Activated CD4-positive, CD25-positive, alpha-beta regulatory T cell (primary cell): ENCODE measurements around the gene HNRNPA2B1.
"Not testable (repeated sequence)": the region's sequence is repeated elsewhere in the genome, so short reads cannot be mapped to it uniquely, and the experiment has no call there.

ENCODE experiments used
- DNase-seq, 4 experiments: peaks; one replicate each; lab custom pipeline; 2025; lab: John Stamatoyannopoulos, UW

The HNRNPA2B1 gene

DNA sequence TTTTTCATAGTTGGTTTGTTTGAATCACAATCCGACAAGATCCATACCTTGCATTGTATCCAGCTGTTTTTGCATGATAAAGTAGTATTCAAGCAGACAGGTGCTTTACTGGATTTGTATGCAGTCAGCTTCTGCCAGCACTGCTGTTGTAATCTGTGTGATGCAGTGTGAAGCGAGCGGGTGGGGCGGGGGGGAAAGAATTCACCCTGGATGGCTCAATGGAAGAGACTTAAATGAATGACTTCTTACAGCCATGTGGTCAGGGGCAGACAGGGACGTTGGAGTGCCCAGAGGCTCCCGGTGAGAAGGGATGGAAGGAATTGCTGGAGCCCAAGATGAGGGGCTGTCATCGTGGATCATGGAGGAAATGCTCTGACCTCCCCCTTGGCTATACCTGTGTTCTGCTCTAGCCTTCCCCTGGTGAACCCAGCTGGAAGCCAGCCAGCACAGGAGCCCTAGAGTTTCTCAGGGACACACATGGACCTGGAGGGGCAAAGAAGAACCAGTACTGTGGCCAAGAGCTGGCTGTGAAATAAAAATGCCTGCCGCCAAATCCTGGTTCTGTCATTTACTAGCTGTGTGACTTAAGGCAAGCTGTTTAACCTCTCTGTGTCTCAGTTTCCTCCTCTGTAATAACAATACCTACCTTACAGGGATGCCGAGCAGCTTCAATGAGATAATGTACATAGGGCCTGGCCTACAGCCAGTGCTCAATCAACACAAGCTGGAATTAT, 34.4 kb downstream of the HNRNPA2B1 start:
- no peak for DNase-seq

DNA sequence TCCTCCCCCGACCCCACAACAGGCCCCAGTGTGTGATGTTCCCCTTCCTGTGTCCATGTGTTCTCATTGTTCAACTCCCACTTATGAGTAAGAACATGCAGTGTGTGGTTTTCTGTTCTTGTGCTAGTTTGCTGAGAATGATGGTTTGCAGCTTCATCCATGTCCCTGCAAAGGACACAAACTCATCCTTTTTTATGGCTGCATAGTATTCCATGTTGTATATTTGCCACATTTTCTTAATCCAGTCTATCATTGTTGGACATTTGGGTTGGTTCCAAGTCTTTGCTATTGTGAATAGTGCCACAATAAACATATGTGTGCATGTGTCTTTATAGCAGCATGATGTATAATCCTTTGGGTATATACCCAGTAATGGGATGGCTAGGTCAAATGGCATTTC, 36.7 kb downstream of the HNRNPA2B1 start:
- not testable (repeated sequence) for DNase-seq

DNA sequence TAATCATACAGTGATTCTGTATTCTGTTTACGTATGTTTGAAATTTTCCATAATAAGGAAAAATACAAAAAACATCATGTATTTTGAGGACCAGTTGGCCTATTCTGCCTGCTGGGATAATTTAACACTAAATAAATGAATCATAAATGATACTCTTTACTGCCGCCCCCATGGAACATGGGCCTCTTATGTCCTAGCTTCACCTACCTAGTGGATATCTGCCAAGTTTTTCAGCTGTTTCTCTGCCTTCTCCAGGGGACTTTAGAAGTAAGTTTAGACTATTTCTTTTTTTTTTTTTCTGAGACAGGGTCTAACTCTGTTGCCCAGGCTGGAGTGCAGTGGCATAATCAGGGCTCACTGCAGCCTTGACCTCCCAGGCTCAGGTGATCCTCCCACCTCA, 38.1 kb downstream of the HNRNPA2B1 start:
- no peak for DNase-seq

DNA sequence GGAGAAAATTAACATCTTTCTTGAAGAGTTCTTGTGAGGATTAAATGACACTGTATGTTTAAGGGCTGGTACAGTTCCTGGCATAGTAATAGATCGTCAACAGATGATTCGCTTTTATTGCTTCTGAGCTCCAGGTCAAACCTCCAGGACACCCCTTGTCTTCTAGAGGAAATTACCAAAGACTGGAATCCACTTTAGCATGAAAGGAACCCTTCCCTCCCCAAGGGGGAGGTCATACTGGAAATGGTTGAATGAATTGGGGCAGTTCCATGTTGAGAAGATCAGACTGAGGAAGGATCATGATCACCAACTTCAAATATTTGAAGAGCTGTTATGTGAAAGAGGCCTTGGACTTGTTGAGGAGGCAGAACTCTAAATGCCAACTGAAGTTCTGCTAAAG, 39.6 kb downstream of the HNRNPA2B1 start:
- no peak for DNase-seq

DNA sequence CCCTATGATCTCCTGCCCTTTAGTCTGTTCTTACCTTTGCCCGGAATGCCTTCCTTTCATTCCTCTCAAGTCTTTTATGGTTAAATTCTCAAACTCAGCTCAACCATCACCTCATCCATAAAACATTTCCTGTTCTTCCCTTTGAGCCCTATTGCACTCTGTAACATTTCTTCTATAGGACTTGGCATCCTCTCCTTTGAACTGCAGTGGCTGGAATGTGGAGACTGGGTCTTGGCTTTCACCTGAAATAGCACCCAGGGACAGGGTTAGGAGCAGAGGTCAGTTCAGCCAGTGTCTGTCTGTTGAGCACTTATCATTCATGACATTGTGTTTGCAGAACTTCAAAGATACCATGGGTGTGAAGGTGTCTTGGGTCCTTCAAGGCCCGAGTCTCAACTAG, 41.3 kb downstream of the HNRNPA2B1 start:
- DNase-seq: no peak

DNA sequence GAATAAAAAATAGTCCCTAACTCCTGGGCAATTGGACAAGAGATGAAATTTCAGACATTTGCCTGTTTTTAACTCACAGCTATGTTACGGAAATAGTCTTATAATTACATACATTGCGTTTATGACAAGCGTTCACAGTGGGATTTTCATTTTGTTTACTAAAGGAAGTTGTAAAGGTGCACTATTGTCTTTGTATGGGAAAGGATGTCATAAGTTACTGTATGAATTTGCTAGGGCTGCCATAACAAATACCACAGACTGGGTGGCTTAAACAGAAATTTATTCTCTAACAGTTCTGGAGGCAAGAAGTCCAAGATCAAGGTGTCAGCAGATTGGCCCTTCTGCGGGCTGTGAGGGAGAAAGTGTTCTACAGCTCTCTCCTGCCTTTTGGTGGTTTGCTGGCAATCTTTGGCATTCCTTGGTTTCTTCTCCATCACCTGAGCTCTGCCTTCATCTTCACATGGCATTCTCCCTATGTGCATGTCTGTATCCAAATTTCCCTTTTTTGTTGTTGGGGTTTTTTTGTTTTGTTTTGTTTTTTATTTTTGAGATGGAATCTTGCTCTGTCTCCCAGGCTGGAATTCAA, 42.9 kb downstream of the HNRNPA2B1 start:
- no peak for DNase-seq

DNA sequence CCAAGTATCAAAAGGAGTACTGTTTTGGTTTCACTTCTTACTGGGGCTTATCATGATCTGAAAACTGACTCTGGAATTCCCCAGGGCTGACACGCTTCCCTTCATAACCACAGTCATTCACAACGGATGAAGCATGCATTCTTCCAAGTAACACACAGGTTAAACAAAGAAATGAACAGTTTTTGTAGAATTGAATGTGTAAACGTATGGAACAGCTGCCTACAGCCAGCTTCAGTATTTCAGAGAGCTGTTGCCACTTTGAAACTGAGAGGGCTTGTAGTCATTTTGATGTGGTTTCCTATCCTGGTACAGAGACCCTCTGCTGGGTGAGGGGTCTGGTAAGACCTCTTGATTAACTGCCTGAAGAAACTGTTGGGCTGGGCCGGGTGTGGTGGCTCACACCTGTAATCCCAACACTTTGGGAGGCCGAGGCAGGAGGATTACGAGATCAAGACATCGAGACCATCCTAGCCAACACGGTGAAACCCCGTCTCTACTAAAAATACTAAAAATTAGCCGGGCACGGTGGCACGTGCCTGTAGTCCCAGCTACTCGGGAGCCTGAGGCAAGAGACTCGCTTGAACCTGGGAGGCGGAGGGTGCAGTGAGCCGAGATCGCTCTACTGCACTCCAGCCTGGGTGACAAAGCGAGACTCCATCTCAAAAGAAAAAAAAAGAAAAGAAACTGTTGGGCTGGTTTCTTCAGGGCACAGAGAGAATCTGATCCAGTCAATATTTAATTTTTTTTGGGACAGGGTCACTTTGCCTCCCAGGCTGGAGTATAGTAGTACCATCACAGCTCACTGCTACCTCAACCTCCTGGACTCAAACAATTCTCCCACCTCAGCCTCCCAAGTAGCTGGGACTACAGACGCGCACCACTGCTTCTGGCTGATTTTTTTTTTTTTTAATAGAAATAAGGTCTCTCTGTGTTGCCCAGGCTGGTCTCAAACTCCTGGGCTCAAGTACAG, 43.8 kb downstream of the HNRNPA2B1 start:
- DNase-seq: peak in 1 of 4 experiments; percentile 19

DNA sequence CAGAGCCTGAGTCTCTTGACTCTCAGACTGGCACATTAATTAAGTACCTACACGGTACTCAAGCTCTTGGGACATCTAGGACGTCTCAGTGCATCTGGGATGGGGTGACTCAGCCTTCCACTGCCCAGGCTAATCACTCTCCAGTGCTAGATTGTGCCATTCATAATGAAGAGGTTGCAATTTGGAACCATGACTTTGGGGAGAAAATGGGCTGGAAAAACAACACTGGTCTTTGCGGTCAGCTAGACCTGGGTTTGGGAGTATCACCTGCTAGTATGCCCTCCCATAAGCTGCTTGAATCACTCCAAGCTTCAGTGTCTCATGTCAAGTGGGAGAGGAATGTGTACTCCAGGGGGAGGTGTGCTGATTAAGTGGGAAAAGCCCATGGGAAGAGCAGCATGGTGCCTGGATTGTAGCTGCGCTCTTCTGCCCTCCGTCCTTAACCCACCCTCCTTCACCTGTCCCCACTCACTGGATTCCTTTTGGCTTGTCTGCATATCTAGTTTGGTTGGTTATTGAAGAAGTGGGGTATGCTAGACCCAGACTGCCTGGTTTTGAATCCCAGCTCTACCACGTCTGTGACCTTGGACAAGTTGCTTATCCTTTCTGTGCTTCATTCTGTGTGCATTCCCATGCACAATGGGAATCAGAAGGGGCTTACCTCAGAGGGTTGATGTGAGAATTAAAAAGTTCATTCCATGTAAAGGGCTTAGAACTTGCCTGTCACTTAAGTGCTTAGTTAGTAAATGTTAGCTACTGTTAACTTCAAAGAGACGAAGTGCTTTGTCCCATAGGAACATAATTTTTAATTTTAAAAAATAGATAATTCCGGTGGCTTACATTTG, 44.8 kb downstream of the HNRNPA2B1 start:
- no peak for DNase-seq

DNA sequence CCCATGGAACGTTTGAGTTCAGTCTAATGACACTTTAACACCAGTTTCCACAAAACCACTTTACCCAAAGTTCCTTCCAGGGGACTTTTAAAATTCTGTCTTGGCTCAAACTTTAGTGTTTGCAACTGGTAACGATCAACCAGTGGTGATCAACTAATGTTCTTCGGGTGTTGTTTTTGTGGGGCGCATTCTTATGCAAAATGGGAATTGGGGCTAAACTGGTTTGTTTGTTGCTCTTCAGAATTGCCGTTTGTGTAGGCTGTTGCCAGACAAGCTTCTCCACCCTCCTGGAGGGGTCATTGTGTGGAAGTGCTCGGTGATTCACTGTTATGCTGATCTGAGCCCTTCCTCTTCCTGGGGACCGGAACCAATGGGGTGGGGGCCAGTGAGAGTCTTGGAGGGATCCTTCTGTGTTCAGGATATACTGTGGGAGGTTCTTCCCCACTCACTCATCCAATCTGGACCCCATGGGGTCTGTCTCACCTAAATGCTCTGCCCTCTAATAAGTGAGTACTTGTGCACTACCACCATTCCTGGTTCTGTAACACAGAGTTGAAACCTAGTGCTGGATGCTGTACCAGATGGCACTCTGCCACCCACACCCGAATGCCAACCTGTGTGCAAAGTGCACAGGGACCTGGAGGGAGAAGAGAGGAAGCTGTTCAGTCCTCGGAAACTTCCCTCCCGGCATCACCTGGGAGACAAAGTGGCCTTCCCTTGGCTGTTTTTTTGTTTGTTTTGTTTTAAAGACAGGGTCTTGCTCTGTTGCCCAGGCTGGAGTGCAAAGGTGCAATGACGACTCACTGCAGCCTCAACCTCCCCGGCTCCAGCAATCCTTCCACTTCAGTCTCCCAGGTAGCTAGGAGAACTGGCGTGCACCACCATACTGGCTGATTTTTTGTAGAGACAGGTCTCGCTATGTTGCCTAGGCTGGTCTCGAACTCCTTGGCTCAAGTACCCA, 46.4 kb downstream of the HNRNPA2B1 start:
- no peak for DNase-seq

DNA sequence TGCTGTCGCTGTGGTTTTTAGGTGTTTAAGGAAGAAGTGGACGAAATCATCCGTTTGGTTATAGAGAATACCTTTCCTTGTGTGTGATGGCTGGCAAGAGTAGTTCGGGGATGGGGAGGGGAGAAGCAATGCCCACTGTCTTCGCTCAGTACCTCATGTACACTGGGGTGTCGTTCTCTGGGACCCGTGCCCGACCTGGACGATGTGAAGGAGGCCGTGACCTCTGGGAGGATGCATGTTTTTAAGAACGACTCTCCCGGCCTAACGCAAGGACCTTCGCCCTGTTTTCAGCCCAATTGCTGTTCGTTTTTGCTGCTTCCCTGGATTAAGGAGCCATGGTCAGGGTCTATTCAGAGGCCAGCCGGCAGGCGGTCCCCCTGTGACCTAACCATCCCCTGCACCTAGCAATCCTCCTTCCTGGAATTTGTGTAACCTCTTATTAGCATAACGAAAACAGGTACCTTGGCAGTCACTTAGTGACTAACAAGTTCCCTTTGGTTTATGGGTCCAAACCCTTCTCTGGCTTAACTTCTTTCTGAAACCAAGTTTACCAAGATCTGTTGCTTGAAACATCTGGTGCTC, 47.2 kb downstream of the HNRNPA2B1 start:
- DNase-seq: no peak

DNA sequence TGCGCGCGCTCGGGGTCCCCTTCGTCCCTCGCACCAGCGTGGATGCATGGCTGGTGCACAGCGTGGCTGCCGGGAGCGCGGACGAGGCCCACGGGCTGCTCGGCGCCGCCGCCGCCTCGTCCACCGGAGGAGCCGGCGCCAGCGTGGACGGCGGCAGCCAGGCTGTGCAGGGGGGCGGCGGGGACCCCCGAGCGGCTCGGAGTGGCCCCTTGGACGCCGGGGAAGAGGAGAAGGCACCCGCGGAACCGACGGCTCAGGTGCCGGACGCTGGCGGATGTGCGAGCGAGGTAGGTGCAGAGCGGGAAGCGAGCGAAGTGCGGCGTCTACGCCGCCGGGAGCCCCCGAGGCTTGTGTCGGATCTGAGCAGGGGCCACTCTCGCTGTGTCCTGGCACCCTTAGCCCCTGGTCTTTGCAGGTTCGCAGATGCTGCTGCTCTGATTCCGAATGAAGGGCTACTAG, 47.7 kb downstream of the HNRNPA2B1 start:
- DNase-seq: peak in 1 of 4 experiments; percentile 24

DNA sequence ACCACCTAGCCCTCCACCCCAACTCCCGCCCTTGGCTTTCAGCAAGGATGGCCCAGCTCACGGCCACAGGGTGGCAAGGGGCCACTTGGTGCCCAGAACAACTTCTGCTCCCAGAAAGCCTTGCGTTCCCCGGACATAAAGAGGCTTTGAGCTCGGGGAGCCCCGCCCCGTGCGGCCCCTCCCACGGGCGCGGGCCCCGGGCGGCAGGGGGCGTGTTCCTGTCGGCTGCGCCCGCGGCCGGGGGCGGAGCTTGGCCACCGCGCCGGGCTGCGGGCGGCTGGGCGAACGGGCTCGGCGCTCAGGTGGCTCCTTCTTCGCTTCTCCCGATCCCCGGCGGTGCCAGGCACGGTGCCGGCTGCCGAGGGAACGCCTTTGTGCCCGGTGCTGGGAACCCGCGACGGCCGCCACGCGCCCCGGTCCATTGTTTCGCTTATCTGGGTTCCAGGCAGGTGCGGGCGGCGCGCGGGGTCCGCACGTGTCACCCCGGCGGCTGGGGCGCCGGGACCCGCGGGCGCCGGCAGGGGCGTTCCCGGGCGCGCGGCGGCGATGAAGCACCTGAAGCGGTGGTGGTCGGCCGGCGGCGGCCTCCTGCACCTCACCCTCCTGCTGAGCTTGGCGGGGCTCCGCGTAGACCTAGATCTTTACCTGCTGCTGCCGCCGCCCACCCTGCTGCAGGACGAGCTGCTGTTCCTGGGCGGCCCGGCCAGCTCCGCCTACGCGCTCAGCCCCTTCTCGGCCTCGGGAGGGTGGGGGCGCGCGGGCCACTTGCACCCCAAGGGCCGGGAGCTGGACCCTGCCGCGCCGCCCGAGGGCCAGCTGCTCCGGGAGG, 48.4 kb downstream of the HNRNPA2B1 start, which contains the start of gene NFE2L3:
NFE2L3 (plus strand) TSS at position 246 of the 829 bp plus-strand sequence; CDS start at position 547, 301 bp downstream.
- peak; percentile 61 to 73 (median 68) for DNase-seq

DNA sequence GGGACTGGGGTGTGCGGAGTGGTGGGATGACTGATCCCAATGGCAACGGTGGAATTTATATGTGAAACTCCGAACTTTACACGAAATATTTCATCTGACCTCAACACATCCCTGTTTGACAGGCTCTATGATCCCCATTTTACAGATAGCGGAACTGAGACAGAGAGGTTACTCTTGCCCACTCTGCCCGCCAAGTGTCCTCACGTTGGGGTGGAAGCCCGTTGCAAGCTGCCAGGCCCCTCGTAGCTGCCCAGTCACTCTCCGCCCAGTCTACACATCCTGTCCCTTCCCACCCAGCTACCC, 48.9 kb downstream of the HNRNPA2B1 start:
- DNase-seq: no peak

DNA sequence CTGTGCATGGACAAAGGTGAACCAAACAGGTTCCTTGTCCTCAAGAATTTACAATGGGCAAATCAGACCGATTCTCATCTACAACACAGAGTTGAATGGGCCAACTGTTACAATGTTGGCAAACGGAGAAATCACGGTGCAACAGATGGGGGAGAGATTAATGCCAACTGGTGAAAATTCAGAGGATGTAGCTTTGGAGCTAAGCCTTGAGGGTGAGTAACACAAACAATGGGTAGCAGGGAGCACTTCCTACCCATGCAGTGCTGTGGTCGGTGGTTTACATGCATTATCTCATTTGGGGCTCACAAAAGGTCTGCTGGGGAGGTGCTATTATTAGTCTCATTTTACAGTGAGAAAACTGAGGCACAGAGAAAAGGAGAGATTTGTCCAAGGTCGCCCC, 49.5 kb downstream of the HNRNPA2B1 start:
- DNase-seq: no peak

DNA sequence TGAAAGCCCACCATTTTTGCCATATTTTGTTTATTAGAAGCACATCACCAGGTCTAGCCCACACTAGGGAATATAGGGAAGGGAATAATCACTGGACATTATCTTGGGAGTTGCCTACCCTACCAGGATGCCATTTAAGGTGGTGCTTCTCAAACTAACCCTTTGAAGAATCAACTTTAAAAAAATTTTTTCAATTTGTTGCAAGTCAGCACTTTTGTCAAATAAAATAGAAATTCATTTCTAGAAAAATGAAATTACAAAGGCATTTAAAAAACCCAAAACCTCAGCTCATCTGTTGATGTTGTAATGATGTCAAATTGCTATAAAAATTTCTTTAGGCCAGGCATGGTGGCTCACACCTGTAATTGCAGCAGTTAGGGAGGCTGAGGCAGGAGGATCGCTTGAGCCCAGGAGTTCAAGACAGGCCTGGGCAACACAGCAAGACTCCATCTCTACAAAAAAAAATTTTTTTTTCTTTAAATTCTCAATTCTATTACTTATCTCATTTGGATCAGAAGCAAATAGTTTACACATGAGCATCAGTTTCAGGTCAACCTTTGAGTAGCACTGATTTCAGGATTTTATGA, 51.1 kb downstream of the HNRNPA2B1 start:
- DNase-seq: no peak

DNA sequence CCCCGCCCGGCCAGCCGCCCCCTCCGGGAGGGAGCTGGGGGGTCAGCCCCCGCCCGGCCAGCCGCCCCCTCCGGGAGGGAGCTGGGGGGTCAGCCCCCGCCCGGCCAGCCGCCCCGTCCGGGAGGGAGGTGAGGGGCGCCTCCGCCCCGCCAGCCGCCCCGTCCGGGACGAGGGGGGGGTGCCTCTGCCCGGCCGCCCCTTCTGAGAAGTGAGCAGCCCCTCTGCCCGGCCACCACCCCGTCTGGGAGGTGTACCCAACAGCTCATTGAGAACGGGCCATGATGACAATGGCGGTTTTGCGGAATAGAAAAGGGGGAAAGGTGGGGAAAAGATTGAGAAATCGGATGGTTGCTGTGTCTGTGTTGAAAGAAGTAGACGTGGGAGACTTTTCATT, 52.2 kb downstream of the HNRNPA2B1 start:
- not testable (repeated sequence) for DNase-seq

DNA sequence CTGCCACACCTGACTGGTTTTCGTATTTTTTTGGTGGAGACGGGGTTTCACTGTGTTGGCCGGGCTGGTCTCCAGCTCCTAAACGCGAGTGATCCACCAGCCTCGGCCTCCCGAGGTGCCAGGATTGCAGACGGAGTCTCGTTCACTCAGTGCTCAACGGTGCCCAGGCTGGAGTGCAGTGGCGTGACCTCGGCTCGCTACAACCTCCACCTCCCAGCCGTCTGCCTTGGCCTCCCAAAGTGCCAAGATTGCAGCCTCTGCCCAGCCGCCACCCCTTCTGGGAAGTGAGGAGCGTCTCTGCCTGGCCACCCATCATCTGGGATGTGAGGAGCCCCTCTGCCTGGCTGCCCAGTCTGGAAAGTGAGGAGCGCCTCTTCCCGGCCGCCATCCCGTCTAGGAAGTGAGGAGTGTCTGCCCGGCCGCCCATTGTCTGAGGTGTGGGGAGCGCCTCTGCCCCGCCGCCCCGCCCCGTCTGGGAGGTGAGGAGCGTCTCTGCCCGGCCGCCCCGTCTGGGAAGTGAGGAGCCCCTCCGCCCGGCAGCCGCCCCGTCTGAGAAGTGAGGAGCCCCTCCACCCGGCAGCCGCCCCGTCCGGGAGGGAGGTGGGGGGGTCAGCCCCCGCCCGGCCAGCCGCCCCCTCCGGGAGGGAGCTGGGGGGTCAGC, 52.8 kb downstream of the HNRNPA2B1 start:
- DNase-seq: not testable (repeated sequence)

DNA sequence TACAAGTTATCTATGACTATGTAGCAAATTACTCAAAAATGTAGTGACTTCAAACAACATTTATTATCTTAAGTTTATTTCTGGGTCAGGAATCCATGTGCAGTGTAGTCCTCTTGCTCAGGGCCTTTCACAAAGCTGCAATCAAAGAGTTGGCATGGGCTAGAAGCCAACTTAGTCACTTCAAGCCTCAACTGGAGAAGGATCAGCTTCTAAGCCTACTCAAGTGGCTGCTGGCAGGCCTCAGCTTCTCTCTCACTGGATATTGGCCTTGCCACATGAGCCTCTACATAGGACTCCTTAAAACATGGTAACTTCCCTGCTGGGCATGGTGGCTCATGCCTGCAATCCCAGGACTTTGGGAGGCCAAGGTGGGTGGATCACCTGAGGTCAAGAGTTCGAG, 53.5 kb downstream of the HNRNPA2B1 start:
- DNase-seq: no peak
